Mucosa of stomach (tissue), 1 donor: Measurements from ENCODE around the gene MPHOSPH8.
"Not testable (repeated sequence)": the region's sequence is repeated elsewhere in the genome, so short reads cannot be mapped to it uniquely, and the experiment has no call there.

Experiments
- H3K27me3 ChIP-seq: one replicate; pipeline ENCODE4 v1.7.0; 2013; ENCODE audit warnings: mild to moderate bottlenecking, low read length; ENCODE audit not compliant: control insufficient read depth, insufficient read depth
- H3K36me3 ChIP-seq: one replicate; pipeline ENCODE4 v1.7.0; 2013; ENCODE audit warnings: low read length; ENCODE audit not compliant: control insufficient read depth, insufficient read depth
- H3K4me1 ChIP-seq: one replicate; pipeline ENCODE4 v1.7.0; 2013; ENCODE audit warnings: mild to moderate bottlenecking, low read length; ENCODE audit not compliant: control insufficient read depth, insufficient read depth
- H3K4me3 ChIP-seq: one replicate; pipeline ENCODE4 v1.7.0; 2013; ENCODE audit warnings: low read length
- H3K9ac ChIP-seq: one replicate; pipeline ENCODE4 v1.7.0; 2013; ENCODE audit warnings: mild to moderate bottlenecking, low read length, moderate library complexity
- H3K9me3 ChIP-seq: one replicate; pipeline ENCODE4 v1.7.0; 2013; ENCODE audit warnings: mild to moderate bottlenecking, low read length, moderate library complexity; ENCODE audit not compliant: control insufficient read depth
- donor health status: Pancreatic carcinoma.

The MPHOSPH8 gene

DNA sequence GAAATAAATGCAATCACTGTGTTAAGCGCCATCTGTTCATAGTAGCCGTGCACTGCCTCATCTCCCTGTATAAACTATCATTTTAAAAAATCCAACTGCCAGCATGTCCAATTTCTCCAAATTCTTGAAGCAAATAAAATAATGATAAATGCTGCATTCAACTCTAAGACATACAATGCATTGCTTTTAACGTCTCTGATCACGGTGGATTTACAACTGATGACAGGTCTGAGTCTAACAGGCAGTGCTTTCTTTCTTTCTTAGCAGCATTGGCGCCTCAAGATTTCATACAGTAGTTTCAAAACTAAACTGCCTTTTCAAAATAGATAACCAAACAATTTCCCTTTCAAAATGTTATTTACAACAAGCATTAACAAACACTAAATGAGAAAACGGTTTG lies 70.8 kb downstream of the MPHOSPH8 start:
- not testable (repeated sequence) for H3K4me3 ChIP-seq, H3K36me3 ChIP-seq, H3K27me3 ChIP-seq, H3K4me1 ChIP-seq, H3K9ac ChIP-seq, H3K9me3 ChIP-seq

DNA sequence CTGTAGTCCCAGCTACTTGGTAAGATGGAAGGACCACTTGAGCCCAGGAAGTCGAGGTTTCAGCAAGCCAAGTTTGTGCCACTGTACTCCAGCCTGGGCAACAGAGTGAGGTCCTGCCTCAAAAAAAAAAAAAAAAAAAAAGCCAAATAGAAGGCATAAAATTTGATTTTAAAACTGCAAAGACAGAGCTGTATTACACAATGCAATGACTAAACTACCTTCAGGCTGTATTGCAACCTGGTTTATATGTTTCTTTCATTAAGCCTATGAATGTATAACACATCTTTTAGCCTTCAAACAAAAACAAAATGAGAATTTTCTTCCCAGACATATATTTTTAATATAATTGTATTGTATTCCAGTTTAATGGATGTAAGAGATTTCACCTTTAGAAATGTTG lies 75.6 kb downstream of the MPHOSPH8 start:
- H3K9ac ChIP-seq, H3K4me1 ChIP-seq, H3K4me3 ChIP-seq, H3K36me3 ChIP-seq, H3K27me3 ChIP-seq, H3K9me3 ChIP-seq: not testable (repeated sequence)

DNA sequence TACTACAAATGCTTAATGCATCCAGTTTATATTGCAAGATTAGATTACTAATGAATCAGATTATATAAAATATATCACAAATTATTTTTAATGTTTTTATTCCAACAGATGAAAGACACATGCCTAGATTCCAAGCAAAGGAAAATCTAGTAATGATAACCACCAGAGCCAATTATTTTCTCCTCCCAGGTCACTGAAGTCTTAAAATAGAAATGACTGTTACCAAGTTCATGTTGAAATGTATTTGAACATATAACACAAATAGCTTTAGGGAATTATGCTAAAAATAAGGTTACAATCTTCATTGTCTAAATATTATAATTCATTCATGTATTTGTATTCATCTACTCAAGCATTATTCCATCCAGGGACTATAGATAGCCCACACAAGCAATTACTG lies 76.3 kb downstream of the MPHOSPH8 start:
- H3K4me3 ChIP-seq, H3K9ac ChIP-seq, H3K27me3 ChIP-seq, H3K36me3 ChIP-seq, H3K9me3 ChIP-seq, H3K4me1 ChIP-seq: not testable (repeated sequence)

DNA sequence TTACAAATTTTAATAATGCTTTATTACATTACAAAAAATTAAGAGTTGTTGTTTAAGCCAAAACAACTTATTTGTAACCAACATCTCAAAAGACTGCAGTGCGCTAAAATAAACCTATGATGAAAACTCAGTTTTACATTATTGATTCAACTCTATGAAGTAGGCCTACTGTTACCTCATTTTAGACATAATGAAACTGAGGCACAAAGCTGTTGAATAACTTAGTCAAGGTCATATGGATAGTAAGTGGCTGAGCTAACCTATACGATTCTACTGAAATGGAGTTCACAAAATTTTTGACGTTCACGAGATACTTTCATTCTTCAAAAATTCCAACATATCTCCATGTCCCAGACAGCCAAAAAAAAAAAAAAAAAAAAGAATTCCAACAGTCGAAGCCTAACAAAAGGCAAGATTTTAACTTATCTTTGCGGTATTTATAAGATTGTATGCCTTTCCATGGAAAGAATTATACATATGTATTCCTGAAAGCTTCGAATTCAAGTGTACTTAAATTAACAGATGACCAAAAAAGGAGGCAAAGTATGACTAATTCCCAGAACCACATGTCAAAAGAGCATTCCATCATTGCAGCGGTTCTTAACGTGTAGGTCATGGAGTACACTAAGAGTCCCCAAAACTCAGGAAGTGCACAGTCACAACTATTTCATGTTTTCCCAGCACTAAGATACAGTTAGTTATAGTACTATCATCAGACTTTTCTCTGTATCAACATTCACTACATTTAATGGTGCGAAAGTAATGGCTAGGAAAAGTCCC lies 79.9 kb downstream of the MPHOSPH8 start:
- H3K9me3 ChIP-seq = no peaks in the 10 kb centered on the region
- no peaks in the 10 kb centered on the region for H3K36me3 ChIP-seq
- no peaks in the 10 kb centered on the region for H3K27me3 ChIP-seq
- H3K4me3 ChIP-seq = no peak overlapping the region
- H3K4me1 ChIP-seq = no peaks in the 10 kb centered on the region
- no peak overlapping the region for H3K9ac ChIP-seq

DNA sequence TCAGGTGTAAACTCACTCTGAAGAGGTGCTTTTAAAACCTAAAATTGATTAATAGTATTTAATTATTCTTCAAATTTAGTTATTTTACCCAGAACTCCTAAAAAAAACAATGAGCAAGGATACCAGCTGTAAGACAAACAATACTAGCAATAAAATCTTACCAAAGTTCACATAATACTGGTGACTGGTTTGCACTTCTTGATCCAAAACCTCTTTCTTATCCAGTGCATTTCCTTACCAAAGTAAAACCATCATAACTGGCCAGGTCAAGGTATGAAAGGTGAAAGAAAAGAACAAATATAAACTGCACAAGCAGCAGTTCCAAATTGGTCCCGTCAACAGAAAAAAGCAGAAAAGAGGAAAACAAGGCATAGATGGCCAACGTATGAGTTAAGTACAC lies 86.6 kb downstream of the MPHOSPH8 start:
- H3K36me3 ChIP-seq = no peaks in the 10 kb centered on the region
- no peak overlapping the region for H3K4me3 ChIP-seq
- H3K4me1 ChIP-seq = no peaks in the 10 kb centered on the region
- H3K9ac ChIP-seq = no peak overlapping the region
- no peaks in the 10 kb centered on the region for H3K27me3 ChIP-seq
- no peaks in the 10 kb centered on the region for H3K9me3 ChIP-seq
